ENCODE measurements around the gene UPP1. TPM values are rescaled to one million over a fixed set of nuclear protein-coding genes. Genes with fewer than 3 reads are reported as not detected.

Gene UPP1
- total and polyA plus RNA-seq, 2 of the 13 experiments (the other 11 are each of a cell fraction or from before 2014, with no cell fraction given) = 5.7 to 9.8 TPM

DNA sequence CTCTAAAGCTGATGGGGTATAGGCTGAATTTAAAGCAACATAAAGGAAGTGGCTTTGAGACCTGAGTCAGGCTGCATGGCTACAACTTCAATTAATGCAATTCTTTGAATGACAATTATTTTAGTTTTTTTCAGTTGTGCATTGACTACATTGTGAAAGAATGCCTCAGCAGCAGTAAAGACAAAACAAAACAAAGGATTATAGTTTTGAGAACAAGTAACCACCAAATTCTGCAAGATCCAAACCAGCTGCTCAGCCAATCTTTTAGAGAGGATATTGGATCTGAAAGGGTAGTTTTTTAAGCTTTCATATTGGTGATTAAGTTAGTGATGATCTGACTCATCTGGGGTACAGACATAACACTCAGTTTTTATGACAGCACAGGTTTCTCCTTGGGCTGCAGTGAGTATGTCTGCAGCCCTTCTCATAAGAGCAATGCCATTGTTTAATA is 41.6 kb downstream of the UPP1 start:
- in situ Hi-C loops (cut with HindIII; ENCODE audit: extremely low pct_ligation_motif_present, low pct_unique_long_range_greater_than_20kb) = no loop called here
- no peak for TF ChIP-seq ZNF292 (CRISPR knock-in tag; IDR thresholded peaks at IDR 0.05; ENCODE audit: borderline replicate concordance, low read depth)
- no peak for TF ChIP-seq MLX (CRISPR knock-in tag; IDR thresholded peaks at IDR 0.05)
- TF ChIP-seq, protein P1, sequence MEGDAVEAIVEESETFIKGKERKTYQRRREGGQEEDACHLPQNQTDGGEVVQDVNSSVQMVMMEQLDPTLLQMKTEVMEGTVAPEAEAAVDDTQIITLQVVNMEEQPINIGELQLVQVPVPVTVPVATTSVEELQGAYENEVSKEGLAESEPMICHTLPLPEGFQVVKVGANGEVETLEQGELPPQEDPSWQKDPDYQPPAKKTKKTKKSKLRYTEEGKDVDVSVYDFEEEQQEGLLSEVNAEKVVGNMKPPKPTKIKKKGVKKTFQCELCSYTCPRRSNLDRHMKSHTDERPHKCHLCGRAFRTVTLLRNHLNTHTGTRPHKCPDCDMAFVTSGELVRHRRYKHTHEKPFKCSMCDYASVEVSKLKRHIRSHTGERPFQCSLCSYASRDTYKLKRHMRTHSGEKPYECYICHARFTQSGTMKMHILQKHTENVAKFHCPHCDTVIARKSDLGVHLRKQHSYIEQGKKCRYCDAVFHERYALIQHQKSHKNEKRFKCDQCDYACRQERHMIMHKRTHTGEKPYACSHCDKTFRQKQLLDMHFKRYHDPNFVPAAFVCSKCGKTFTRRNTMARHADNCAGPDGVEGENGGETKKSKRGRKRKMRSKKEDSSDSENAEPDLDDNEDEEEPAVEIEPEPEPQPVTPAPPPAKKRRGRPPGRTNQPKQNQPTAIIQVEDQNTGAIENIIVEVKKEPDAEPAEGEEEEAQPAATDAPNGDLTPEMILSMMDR (CRISPR knock-in tag; IDR thresholded peaks at IDR 0.05) = no peak
- TF ChIP-seq SIX4 (CRISPR knock-in tag; IDR thresholded peaks at IDR 0.05) = no peak
- TF ChIP-seq ZNF788 (CRISPR knock-in tag; IDR thresholded peaks at IDR 0.05; ENCODE audit: borderline replicate concordance) = no peak
- no peak for TF ChIP-seq ZNF616 (CRISPR knock-in tag; IDR thresholded peaks at IDR 0.05; ENCODE audit: low read depth)
- TF ChIP-seq ZNF646 (CRISPR knock-in tag; IDR thresholded peaks at IDR 0.05) = no peak
- TF ChIP-seq ZNF629 (CRISPR knock-in tag; conservative IDR thresholded peaks at IDR 0.05) = no peak
- TF ChIP-seq REL (CRISPR knock-in tag; conservative IDR thresholded peaks at IDR 0.05) = no peak
- no peak for TF ChIP-seq ZNF879 (CRISPR knock-in tag; IDR thresholded peaks at IDR 0.05)
- TF ChIP-seq ZSCAN21 (CRISPR knock-in tag; IDR thresholded peaks at IDR 0.05; ENCODE audit: borderline replicate concordance) = no peak
- no peak for TF ChIP-seq CHD2 (IDR thresholded peaks at IDR 0.05; ENCODE audit: low read depth, low read length)
- no peak for TF ChIP-seq ZBTB14 (CRISPR knock-in tag; IDR thresholded peaks at IDR 0.05)
- TF ChIP-seq ZNF460 (CRISPR knock-in tag; IDR thresholded peaks at IDR 0.05; ENCODE audit: borderline replicate concordance) = no peak
- no peak for TF ChIP-seq BCL6 (CRISPR knock-in tag; IDR thresholded peaks at IDR 0.05)
- H3K27ac ChIP-seq (ENCODE audit: extremely low read length, insufficient read depth, low read length) = no peak overlapping the region
- no peaks in the 10 kb centered on the region for H3K4me1 ChIP-seq (ENCODE audit: insufficient read depth, low read length)
- DNase-seq (ENCODE audit: low spot score) (no peak), ATAC-seq (no peak), FAIRE-seq (no peak)
- no peaks in the 10 kb centered on the region for H4K20me1 ChIP-seq (ENCODE audit: insufficient read depth, low read length)
- H3K9me3 ChIP-seq (ENCODE audit: low read length) = no peaks in the 10 kb centered on the region
- H3K79me2 ChIP-seq (ENCODE audit: insufficient read depth, low read length) = no peaks in the 10 kb centered on the region
- no peak overlapping the region for H3K9ac ChIP-seq (ENCODE audit: insufficient read depth, low read depth, low read length)
- ChIA-PET CTCF (ENCODE audit: low intra/inter-chr PET ratio, low total read pairs) (no interaction called here), POLR2A (no interaction called here)
- no peak overlapping the region for H3K4me2 ChIP-seq (ENCODE audit: low read depth, low read length)
- no peak overlapping the region for H3K4me3 ChIP-seq (replicated peaks in 1 of 3; ENCODE audit: insufficient read depth in 1 of 3, low read depth in 2 of 3, low read length in 3 of 3)
- no peaks in the 10 kb centered on the region for H3K36me3 ChIP-seq (replicated peaks in 1 of 2; ENCODE audit: control insufficient read depth in 1 of 2, insufficient read depth in 2 of 2, low read length in 2 of 2)
- no peak overlapping the region for H2AFZ ChIP-seq (ENCODE audit: low read length)
- intact Hi-C loops (cut with micrococcal nuclease; ENCODE audit: unreplicated experiment) = no loop called here
- H3K27me3 ChIP-seq (ENCODE audit: control insufficient read depth in 1 of 2, insufficient read depth in 2 of 2, low read length in 2 of 2) = no peaks in the 10 kb centered on the region; a peak in 1 of 5 replicates
- no TSS peak for BruUV-seq (replicated peaks)

Measured in HepG2 (cell line).